IMR-90 (cell line): ENCODE measurements around the gene TBX4. TPM values are rescaled to one million over a fixed set of nuclear protein-coding genes. Genes with fewer than 3 reads are reported as not detected.

Source experiments
- ATAC-seq: fragments of 200-7000 bp; cut with Tn5 transposase; 2 replicates; pipeline ENCODE4 v1.9.1; 2020; ENCODE audit warnings: low read depth, mild to moderate bottlenecking, moderate library complexity
- BruUV-seq: library from RNA; stranded (reverse); fragments of 400-500 nt; replicated peaks from 2 replicates; lab custom pipeline; 2021; lab: Mats Ljungman, UMichigan
- CTCF ChIA-PET: fragments of 300-600 bp; formaldehyde crosslinking; extraction: SDS; loops from one replicate; lab custom pipeline; 2021; ENCODE audit warnings: antibody characterized with exemption; lab: Yijun Ruan, JAX
- POLR2A ChIA-PET: fragments of 300-600 bp; sonication (Branson Sonifier 250); formaldehyde crosslinking; loops from one replicate; lab custom pipeline; 2022; ENCODE audit warnings: antibody characterized with exemption; ENCODE audit not compliant: unreplicated experiment; lab: Charles Lee
- DNase-seq: peaks from one replicate; pipeline ENCODE4 v3.0.0; 2013
- H2AFZ ChIP-seq: replicated peaks from 2 replicates; pipeline ENCODE3; 2013; ENCODE audit warnings: low read length, mild to moderate bottlenecking; ENCODE audit not compliant: poor library complexity
- H2AK5ac ChIP-seq: 2 replicates; pipeline ENCODE4 v1.6.1; 2013; ENCODE audit warnings: low read depth, low read length, inconsistent platforms
- H2AK9ac ChIP-seq: replicated peaks from 2 replicates; pipeline ENCODE3; 2013; ENCODE audit warnings: mild to moderate bottlenecking, low read depth, low read length, moderate library complexity; ENCODE audit not compliant: poor library complexity
- H2BK120ac ChIP-seq: 2 replicates; pipeline ENCODE4 v1.6.1; 2013; ENCODE audit warnings: low read depth, low read length, inconsistent platforms
- H2BK15ac ChIP-seq: 3 replicates; pipeline ENCODE4 v1.6.1; 2013; ENCODE audit warnings: low read depth, low read length, inconsistent platforms
- H2BK20ac ChIP-seq: 2 replicates; pipeline ENCODE4 v1.6.1; 2013; ENCODE audit warnings: low read depth, mild to moderate bottlenecking, inconsistent platforms, low read length, moderate library complexity
- H2BK5ac ChIP-seq: 2 replicates; pipeline ENCODE4 v1.6.1; 2013; ENCODE audit warnings: mild to moderate bottlenecking, low read depth, low read length, inconsistent platforms; ENCODE audit not compliant: poor library complexity, severe bottlenecking
- H3K14ac ChIP-seq: replicated peaks from 2 replicates; pipeline ENCODE4 v1.6.1; 2013; ENCODE audit warnings: low read depth, low read length, inconsistent platforms
- H3K18ac ChIP-seq: 2 replicates; pipeline ENCODE4 v1.6.1; 2013; ENCODE audit warnings: low read depth, low read length, control low read depth
- H3K23ac ChIP-seq: 2 replicates; pipeline ENCODE4 v1.6.1; 2013; ENCODE audit warnings: low read depth, low read length, inconsistent platforms
- H3K27ac ChIP-seq: 2 replicates; pipeline ENCODE4 v1.5.1; 2013; ENCODE audit warnings: mild to moderate bottlenecking, control low read depth, low read length; ENCODE audit not compliant: insufficient read depth
- H3K27me3 ChIP-seq: 2 replicates; pipeline ENCODE4 v1.6.1; 2013; ENCODE audit warnings: low read length; ENCODE audit not compliant: control insufficient read depth, insufficient read depth
- H3K36me3 ChIP-seq: 2 replicates; pipeline ENCODE4 v1.6.1; 2013; ENCODE audit warnings: low read length, mixed read lengths; ENCODE audit not compliant: control insufficient read depth, insufficient read depth
- H3K4ac ChIP-seq: 2 replicates; pipeline ENCODE4 v1.6.1; 2013; ENCODE audit warnings: low read depth, low read length, inconsistent platforms
- H3K4me1 ChIP-seq: 2 replicates; pipeline ENCODE4 v1.6.1; 2013; ENCODE audit warnings: low read length, mixed read lengths; ENCODE audit not compliant: control insufficient read depth, insufficient read depth
- H3K4me2 ChIP-seq: 2 replicates; pipeline ENCODE4 v1.6.1; 2013; ENCODE audit warnings: low read depth, mild to moderate bottlenecking, control low read depth, low read length, moderate library complexity
- H3K4me3 ChIP-seq: 2 replicates; pipeline ENCODE4 v1.5.1; 2013; ENCODE audit warnings: low read depth, mild to moderate bottlenecking, control low read depth, low read length, moderate library complexity; ENCODE audit not compliant: insufficient read depth
- H3K56ac ChIP-seq: 2 replicates; pipeline ENCODE4 v1.6.1; 2013; ENCODE audit warnings: low read length, inconsistent platforms; ENCODE audit not compliant: insufficient read depth; ENCODE audit errors: extremely low read depth
- H3K79me1 ChIP-seq, 2 experiments: 2 replicates each; pipeline ENCODE4 v1.6.1; 2013; ENCODE audit warnings: low read length in 2 of 2, inconsistent platforms in 1 of 2, low read depth in 1 of 2
- H3K9ac ChIP-seq: 2 replicates; pipeline ENCODE4 v1.6.1; 2013; ENCODE audit warnings: low read depth, low read length, control low read depth
- H3K9me1 ChIP-seq: 2 replicates; pipeline ENCODE4 v1.6.1; 2013; ENCODE audit warnings: low read length, inconsistent platforms; ENCODE audit not compliant: insufficient read depth
- H3K9me3 ChIP-seq: 2 replicates; pipeline ENCODE4 v1.6.1; 2013; ENCODE audit warnings: low read length; ENCODE audit not compliant: control insufficient read depth, insufficient read depth
- H4K20me1 ChIP-seq: 2 replicates; pipeline ENCODE4 v1.6.1; 2013; ENCODE audit warnings: low read length, inconsistent platforms; ENCODE audit not compliant: insufficient read depth
- H4K5ac ChIP-seq: 2 replicates; pipeline ENCODE4 v1.6.1; 2013; ENCODE audit warnings: mild to moderate bottlenecking, low read depth, low read length, control low read depth
- H4K8ac ChIP-seq, 2 experiments: 2 replicates each; pipeline ENCODE4 v1.6.1; 2013; ENCODE audit warnings: low read depth in 2 of 2, low read length in 2 of 2, control low read depth in 1 of 2, inconsistent platforms in 1 of 2
- H4K91ac ChIP-seq: 2 replicates; pipeline ENCODE4 v1.6.1; 2013; ENCODE audit warnings: low read depth, low read length, inconsistent platforms; ENCODE audit not compliant: insufficient read depth
- BHLHE40 ChIP-seq: fragments of 150-350 bp; IDR thresholded peaks from 2 replicates; pipeline ENCODE4 v1.6.1; 2016; ENCODE audit warnings: mild to moderate bottlenecking, low read depth, low read length
- CEBPB ChIP-seq: IDR thresholded peaks from 2 replicates; pipeline ENCODE4 v1.6.1; 2012; ENCODE audit warnings: low read depth, low read length, improper control_type of control experiment
- FOS ChIP-seq: fragments of 150-350 bp; IDR thresholded peaks from 2 replicates; pipeline ENCODE4 v1.6.1; 2016; ENCODE audit warnings: low read depth, low read length
- MAZ ChIP-seq: IDR thresholded peaks from 2 replicates; pipeline ENCODE4 v1.6.1; 2012; ENCODE audit warnings: low read depth, mild to moderate bottlenecking, low read length, improper control_type of control experiment, moderate library complexity, borderline replicate concordance
- MXI1 ChIP-seq: IDR thresholded peaks from 2 replicates; pipeline ENCODE4 v1.6.1; 2012; ENCODE audit warnings: low read depth, mild to moderate bottlenecking, low read length, moderate library complexity, borderline replicate concordance
- POLR2A ChIP-seq: IDR thresholded peaks from 2 replicates; pipeline ENCODE4 v1.6.1; 2012; ENCODE audit warnings: mild to moderate bottlenecking, low read depth, low read length
- RCOR1 ChIP-seq: IDR thresholded peaks from 2 replicates; pipeline ENCODE4 v1.6.1; 2012; ENCODE audit warnings: mild to moderate bottlenecking, low read length, improper control_type of control experiment; ENCODE audit not compliant: insufficient replicate concordance
- WGBS, 2 experiments: methylation state at CpG; one replicate each; pipeline versions ENCODE4 v1.1.5 to v1.1.7; 2013; ENCODE audit warnings: missing lambda C conversion rate in 2 of 2; ENCODE audit not compliant: insufficient read length in 1 of 2; ENCODE audit errors: extremely low coverage in 2 of 2; 5-methylcytosine and 5-hydroxymethylcytosine counted together
- dilution Hi-C: fragments of 300-500 bp; cut with HindIII; formaldehyde crosslinking; loops from one replicate; pipeline ENCODE4 v1.14.3; 2018; ENCODE audit warnings: low sequenced_read_pairs; ENCODE audit not compliant: unreplicated experiment
- in situ Hi-C: fragments of 300-500 bp; cut with MboI; formaldehyde crosslinking; loops from 3 replicates; pipeline ENCODE4 v1.14.3; 2019; ENCODE audit warnings: low sequenced_read_pairs, inconsistent platforms, mixed read lengths
- intact Hi-C: fragments of 100-400 bp; cut with micrococcal nuclease; formaldehyde crosslinking; loops from 2 replicates; pipeline ENCODE4 v1.10.0; 2022
- polyA plus RNA-seq, 3 experiments: library from polyadenylated mRNA; depleted of rRNA; stranded (reverse); fragments of >200 nt; gene quantifications; 2 replicates each; pipeline ENCODE4 v1.2.3, GENCODE V29; 2012; ENCODE audit warnings: low replicate concordance in 1 of 3
- total RNA-seq: library from RNA; depleted of rRNA; stranded (reverse); fragments of >200 nt; gene quantifications from 2 replicates; pipeline ENCODE4 v1.2.3, GENCODE V29; 2012
- TF ChIP-seq, protein P1 (sequence below): fragments of 150-350 bp; IDR thresholded peaks from 2 replicates; pipeline ENCODE4 v1.6.1; 2017; ENCODE audit warnings: mild to moderate bottlenecking, antibody characterized with exemption, low read length, low read depth
- TF ChIP-seq, protein P2 (sequence below): fragments of 150-350 bp; IDR thresholded peaks from 2 replicates; pipeline ENCODE4 v1.6.1; 2016; ENCODE audit warnings: low read depth, mild to moderate bottlenecking, low read length, moderate library complexity, borderline replicate concordance

Gene TBX4
- total and polyA plus RNA-seq, 2 of the 4 experiments (the other 2 are of a cell fraction), result 0.05 TPM; not detected in 1

DNA sequence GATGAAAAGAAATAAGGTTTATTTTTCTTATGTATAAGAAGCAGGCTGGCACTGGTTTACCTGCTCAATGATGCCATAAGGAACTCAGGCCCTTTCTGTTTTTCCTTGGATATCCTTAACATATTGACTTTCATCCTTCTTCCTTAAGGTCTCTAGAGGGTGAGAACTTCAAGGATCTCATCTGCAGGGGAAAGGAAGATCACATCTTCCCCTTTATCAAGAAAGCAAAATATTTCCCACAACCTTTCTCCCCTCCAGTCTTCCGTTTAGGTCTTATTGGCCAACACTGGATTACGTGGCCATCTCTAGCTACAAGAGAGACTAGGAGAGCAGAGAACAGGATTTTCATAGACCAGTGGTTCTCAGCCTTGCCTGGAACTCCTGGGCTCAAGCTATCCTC lies 4.2 kb upstream of the TBX4 start:
- Histone ChIP-seq H4K5ac (no peak overlapping the region), H3K9me1 (0 out of 2 replicates have a peak, but pooled peaks cover 3% of the 10 kb centered on the region), H3K23ac (no peak overlapping the region), H3K9ac (no peak overlapping the region), H3K36me3 (no peaks in the 10 kb centered on the region), H2AK9ac (no peak overlapping the region), H4K8ac (no peak overlapping the region), H3K27ac (no peak overlapping the region), H2BK15ac (no peak overlapping the region), H3K4me3 (no peak overlapping the region), H2AFZ (no peak overlapping the region), H3K4me2 (no peak overlapping the region), H4K91ac (no peak overlapping the region), H3K27me3 (peaks cover 48% of the 10 kb centered on the region), H3K14ac (no peak overlapping the region), H2AK5ac (no peak overlapping the region), H3K4ac (no peak overlapping the region), H2BK5ac (no peak overlapping the region), H2BK120ac (no peak overlapping the region), H3K79me1 (no peaks in the 10 kb centered on the region), H2BK20ac (no peak overlapping the region), H3K56ac (no peak overlapping the region), H3K4me1 (peaks cover 4% of the 10 kb centered on the region; the same call in 1 of the 2 replicates), H3K18ac (no peak overlapping the region), H3K9me3 (peaks cover 5% of the 10 kb centered on the region; the same call in 1 of the 2 replicates), H4K20me1 (no peaks in the 10 kb centered on the region)
- dilution Hi-C loops (no loop called here), in situ Hi-C loops (no loop called here), intact Hi-C loops (no loop called here)
- no TSS peak for BruUV-seq
- WGBS, 2 experiments, result no CpG with 5 or more reads among the region's 2 CpGs
- DNase-seq, result no peak
- ChIA-PET CTCF (no interaction called here), POLR2A (no interaction called here)
- no peak for ATAC-seq
- TF ChIP-seq BHLHE40 (no peak), CEBPB (no peak), MXI1 (no peak), POLR2A (no peak), FOS (no peak), MAZ (no peak), RCOR1 (no peak)
- TF ChIP-seq, protein P1, sequence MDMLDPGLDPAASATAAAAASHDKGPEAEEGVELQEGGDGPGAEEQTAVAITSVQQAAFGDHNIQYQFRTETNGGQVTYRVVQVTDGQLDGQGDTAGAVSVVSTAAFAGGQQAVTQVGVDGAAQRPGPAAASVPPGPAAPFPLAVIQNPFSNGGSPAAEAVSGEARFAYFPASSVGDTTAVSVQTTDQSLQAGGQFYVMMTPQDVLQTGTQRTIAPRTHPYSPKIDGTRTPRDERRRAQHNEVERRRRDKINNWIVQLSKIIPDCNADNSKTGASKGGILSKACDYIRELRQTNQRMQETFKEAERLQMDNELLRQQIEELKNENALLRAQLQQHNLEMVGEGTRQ, result no peak
- TF ChIP-seq, protein P2, sequence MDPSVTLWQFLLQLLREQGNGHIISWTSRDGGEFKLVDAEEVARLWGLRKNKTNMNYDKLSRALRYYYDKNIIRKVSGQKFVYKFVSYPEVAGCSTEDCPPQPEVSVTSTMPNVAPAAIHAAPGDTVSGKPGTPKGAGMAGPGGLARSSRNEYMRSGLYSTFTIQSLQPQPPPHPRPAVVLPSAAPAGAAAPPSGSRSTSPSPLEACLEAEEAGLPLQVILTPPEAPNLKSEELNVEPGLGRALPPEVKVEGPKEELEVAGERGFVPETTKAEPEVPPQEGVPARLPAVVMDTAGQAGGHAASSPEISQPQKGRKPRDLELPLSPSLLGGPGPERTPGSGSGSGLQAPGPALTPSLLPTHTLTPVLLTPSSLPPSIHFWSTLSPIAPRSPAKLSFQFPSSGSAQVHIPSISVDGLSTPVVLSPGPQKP, result no peak
